ENCODE results near the gene PAQR5.

PAQR5 gene

DNA sequence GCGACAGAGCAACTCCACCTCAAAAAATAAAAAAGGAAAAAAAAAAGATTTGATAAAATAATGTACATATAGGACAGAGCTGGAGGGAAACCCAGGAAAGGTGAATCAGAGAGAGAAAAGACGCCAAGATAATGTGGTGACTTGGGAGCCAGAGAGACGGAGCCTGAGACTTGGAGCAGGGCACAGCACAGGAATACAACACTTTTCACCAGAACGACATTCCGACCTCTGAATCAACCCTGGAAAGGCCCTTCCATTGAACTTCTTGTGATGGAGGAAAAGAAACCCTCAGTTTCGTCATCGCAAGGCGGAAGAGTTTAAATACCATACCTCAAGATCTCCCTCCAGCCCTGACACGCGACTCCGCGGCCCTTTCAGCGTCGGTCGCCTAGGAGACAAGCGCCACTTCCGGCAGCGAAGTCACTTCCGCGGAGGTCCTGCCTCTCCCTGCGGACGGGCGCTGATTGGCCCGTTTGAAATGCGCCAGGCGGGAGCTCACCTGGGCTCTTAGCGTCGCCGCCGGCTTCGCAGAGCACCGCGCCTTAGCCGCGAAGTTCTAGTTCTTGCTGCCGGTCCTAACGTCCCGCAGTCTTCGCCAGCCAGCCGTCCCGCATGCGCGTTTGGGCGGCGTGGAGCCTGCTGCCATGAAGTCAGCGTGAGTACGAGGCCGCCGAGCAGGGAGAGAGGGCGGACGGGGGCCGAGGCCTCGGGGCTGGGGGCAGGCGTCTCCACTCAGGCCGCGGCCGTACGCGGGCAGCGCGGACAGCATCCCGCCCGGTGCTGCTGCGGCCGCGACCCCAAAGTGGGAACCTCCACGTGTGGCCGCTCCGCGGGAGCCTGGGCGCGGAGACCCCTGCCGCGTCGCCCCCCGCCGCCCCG lies 115.3 kb downstream of the PAQR5 start, which contains the start of gene KIF23:
Gene KIF23, plus strand, starts transcription at position 528 of the 879 bp plus-strand sequence. Its CDS starts 117 bp downstream, at position 645.
- peaks cover 13% of the 10 kb centered on the region for H3K27me3 ChIP-seq (ENCODE audit: insufficient read depth, low read length, poor library complexity)
- H2AFZ ChIP-seq (ENCODE audit: low read depth, low read length) = peak within 1 kb of the TSS; percentile 79
- H3K79me2 ChIP-seq (ENCODE audit: insufficient read depth, low read length) = peaks cover 45% of the 10 kb centered on the region
- H3K4me3 ChIP-seq (ENCODE audit: low read depth in 1 of 2, low read length in 2 of 2) = peak within 1 kb of the TSS; percentile 91 to 92
- peak; percentile 87 for DNase-seq
- H3K9me3 ChIP-seq (ENCODE audit: insufficient read depth, low read length, severe bottlenecking) = no peaks in the 10 kb centered on the region
- peak within 1 kb of the TSS; percentile 77 for H3K27ac ChIP-seq (ENCODE audit: low read length)
- H3K9ac ChIP-seq (ENCODE audit: low read depth, low read length) = peak within 1 kb of the TSS; percentile 88
- peaks cover 24% of the 10 kb centered on the region for H3K36me3 ChIP-seq (ENCODE audit: insufficient read depth, low read length)
- TF ChIP-seq EZH2 (IDR thresholded peaks at IDR 0.05; ENCODE audit: borderline replicate concordance, low read depth, low read length, severe bottlenecking) = no peak
- TF ChIP-seq, protein P1, sequence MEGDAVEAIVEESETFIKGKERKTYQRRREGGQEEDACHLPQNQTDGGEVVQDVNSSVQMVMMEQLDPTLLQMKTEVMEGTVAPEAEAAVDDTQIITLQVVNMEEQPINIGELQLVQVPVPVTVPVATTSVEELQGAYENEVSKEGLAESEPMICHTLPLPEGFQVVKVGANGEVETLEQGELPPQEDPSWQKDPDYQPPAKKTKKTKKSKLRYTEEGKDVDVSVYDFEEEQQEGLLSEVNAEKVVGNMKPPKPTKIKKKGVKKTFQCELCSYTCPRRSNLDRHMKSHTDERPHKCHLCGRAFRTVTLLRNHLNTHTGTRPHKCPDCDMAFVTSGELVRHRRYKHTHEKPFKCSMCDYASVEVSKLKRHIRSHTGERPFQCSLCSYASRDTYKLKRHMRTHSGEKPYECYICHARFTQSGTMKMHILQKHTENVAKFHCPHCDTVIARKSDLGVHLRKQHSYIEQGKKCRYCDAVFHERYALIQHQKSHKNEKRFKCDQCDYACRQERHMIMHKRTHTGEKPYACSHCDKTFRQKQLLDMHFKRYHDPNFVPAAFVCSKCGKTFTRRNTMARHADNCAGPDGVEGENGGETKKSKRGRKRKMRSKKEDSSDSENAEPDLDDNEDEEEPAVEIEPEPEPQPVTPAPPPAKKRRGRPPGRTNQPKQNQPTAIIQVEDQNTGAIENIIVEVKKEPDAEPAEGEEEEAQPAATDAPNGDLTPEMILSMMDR (IDR thresholded peaks at IDR 0.05; ENCODE audit: borderline replicate concordance, extremely low read depth, low read length, poor library complexity, severe bottlenecking) = no peak
- H3K4me2 ChIP-seq (ENCODE audit: insufficient read depth, low read length) = peak within 1 kb of the TSS; percentile 88
- ATAC-seq (ENCODE audit: insufficient read depth, low read depth) = peak; percentile 94
- H3K4me1 ChIP-seq (ENCODE audit: insufficient read depth, low read length) = peaks cover 21% of the 10 kb centered on the region
- H4K20me1 ChIP-seq (ENCODE audit: insufficient read depth, low read length) = no peaks in the 10 kb centered on the region; the same call in 1 of the 2 replicates

GRCh38 chr15:69414701-69415167 lies 116.0 kb downstream of the PAQR5 start:
- H3K4me1 ChIP-seq (ENCODE audit: insufficient read depth, low read length) = peaks cover 21% of the 10 kb centered on the region
- H3K79me2 ChIP-seq (ENCODE audit: insufficient read depth, low read length) = peaks cover 49% of the 10 kb centered on the region

GRCh38 chr15:69415381-69415780 lies 116.7 kb downstream of the PAQR5 start:
- H3K4me1 ChIP-seq (ENCODE audit: insufficient read depth, low read length) = peaks cover 21% of the 10 kb centered on the region
- ATAC-seq (ENCODE audit: insufficient read depth, low read depth) (no peak), DNase-seq (no peak)
- TF ChIP-seq, protein P1 (IDR thresholded peaks at IDR 0.05; ENCODE audit: borderline replicate concordance, extremely low read depth, low read length, poor library complexity, severe bottlenecking) = no peak
- TF ChIP-seq EZH2 (IDR thresholded peaks at IDR 0.05; ENCODE audit: borderline replicate concordance, low read depth, low read length, severe bottlenecking) = no peak
- H3K9ac ChIP-seq (ENCODE audit: low read depth, low read length) = peak overlapping the region; percentile 88
- peak overlapping the region; percentile 88 for H3K4me2 ChIP-seq (ENCODE audit: insufficient read depth, low read length)
- H3K27me3 ChIP-seq (ENCODE audit: insufficient read depth, low read length, poor library complexity) = peaks cover 10% of the 10 kb centered on the region
- peak overlapping the region; percentile 91 to 92; a peak in 3 of 4 replicates for H3K4me3 ChIP-seq (ENCODE audit: low read depth in 1 of 2, low read length in 2 of 2)
- no peak overlapping the region for H2AFZ ChIP-seq (ENCODE audit: low read depth, low read length)
- H3K79me2 ChIP-seq (ENCODE audit: insufficient read depth, low read length) = peaks cover 49% of the 10 kb centered on the region
- no peaks in the 10 kb centered on the region for H3K9me3 ChIP-seq (ENCODE audit: insufficient read depth, low read length, severe bottlenecking)
- peak overlapping the region; percentile 27; the same call in 1 of the 2 replicates for H3K27ac ChIP-seq (ENCODE audit: low read length)
- no peaks in the 10 kb centered on the region; the same call in 1 of the 2 replicates for H4K20me1 ChIP-seq (ENCODE audit: insufficient read depth, low read length)
- peaks cover 36% of the 10 kb centered on the region for H3K36me3 ChIP-seq (ENCODE audit: insufficient read depth, low read length)

More at GRCh38 chr15:69414701-69415167, 116.0 kb downstream of the PAQR5 start:
- H3K9me3 ChIP-seq (ENCODE audit: insufficient read depth, low read length, severe bottlenecking) = no peaks in the 10 kb centered on the region
- peak overlapping the region; percentile 88 for H3K4me2 ChIP-seq (ENCODE audit: insufficient read depth, low read length)
- peak; percentile 57 for ATAC-seq (ENCODE audit: insufficient read depth, low read depth)
- peak overlapping the region; percentile 77 for H3K27ac ChIP-seq (ENCODE audit: low read length)
- peak overlapping the region; percentile 79 for H2AFZ ChIP-seq (ENCODE audit: low read depth, low read length)
- H3K4me3 ChIP-seq (ENCODE audit: low read depth in 1 of 2, low read length in 2 of 2) = peak overlapping the region; percentile 91 to 92
- peaks cover 13% of the 10 kb centered on the region for H3K27me3 ChIP-seq (ENCODE audit: insufficient read depth, low read length, poor library complexity)
- H3K9ac ChIP-seq (ENCODE audit: low read depth, low read length) = peak overlapping the region; percentile 88
- peak; percentile 33 for DNase-seq
- peaks cover 30% of the 10 kb centered on the region for H3K36me3 ChIP-seq (ENCODE audit: insufficient read depth, low read length)
- TF ChIP-seq EZH2 (IDR thresholded peaks at IDR 0.05; ENCODE audit: borderline replicate concordance, low read depth, low read length, severe bottlenecking) = no peak
- TF ChIP-seq, protein P1 (IDR thresholded peaks at IDR 0.05; ENCODE audit: borderline replicate concordance, extremely low read depth, low read length, poor library complexity, severe bottlenecking) = no peak
- no peaks in the 10 kb centered on the region; the same call in 1 of the 2 replicates for H4K20me1 ChIP-seq (ENCODE audit: insufficient read depth, low read length)

Measured in DND-41 (cell line).